H9 (cell line): ENCODE results near the gene SORCS2. TPM values are rescaled to one million over a fixed set of nuclear protein-coding genes. Genes with fewer than 3 reads are reported as not detected.

ENCODE experiments used
- DNase-seq: peaks from one replicate; pipeline ENCODE4 v3.0.0-alpha.2; 2017
- H2AFZ ChIP-seq: one replicate; pipeline ENCODE4 v1.6.1; 2013; ENCODE audit warnings: mild to moderate bottlenecking, low read length, control low read depth, moderate library complexity
- H2AK5ac ChIP-seq: 2 replicates; pipeline ENCODE4 v1.6.1; 2013; ENCODE audit warnings: low read length, control low read depth, mixed read lengths; ENCODE audit not compliant: insufficient read length
- H2BK120ac ChIP-seq: one replicate; pipeline ENCODE4 v1.6.1; 2013; ENCODE audit warnings: low read depth, mild to moderate bottlenecking, low read length, control low read depth, inconsistent platforms; ENCODE audit not compliant: poor library complexity, severe bottlenecking
- H2BK12ac ChIP-seq: 2 replicates; pipeline ENCODE4 v1.6.1; 2013; ENCODE audit warnings: low read length, control low read depth, mixed read lengths, low read depth; ENCODE audit not compliant: insufficient read length
- H2BK15ac ChIP-seq: 2 replicates; pipeline ENCODE4 v1.6.1; 2013; ENCODE audit warnings: low read depth, low read length, control low read depth
- H2BK20ac ChIP-seq: one replicate; pipeline ENCODE4 v1.6.1; 2013; ENCODE audit warnings: low read depth, mild to moderate bottlenecking, low read length, control low read depth, inconsistent platforms; ENCODE audit not compliant: poor library complexity, severe bottlenecking
- H2BK5ac ChIP-seq: 2 replicates; pipeline ENCODE4 v1.6.1; 2013; ENCODE audit warnings: low read length, control low read depth, mixed read lengths; ENCODE audit not compliant: insufficient read length
- H3K14ac ChIP-seq: 2 replicates; pipeline ENCODE4 v1.6.1; 2013; ENCODE audit warnings: low read length, control low read depth; ENCODE audit not compliant: insufficient read depth
- H3K18ac ChIP-seq: 2 replicates; pipeline ENCODE4 v1.6.1; 2013; ENCODE audit warnings: low read depth, mild to moderate bottlenecking, mixed read lengths, low read length, control low read depth; ENCODE audit not compliant: insufficient read length
- H3K23ac ChIP-seq: 2 replicates; pipeline ENCODE4 v1.6.1; 2013; ENCODE audit warnings: low read length, control low read depth, mixed read lengths, low read depth; ENCODE audit not compliant: insufficient read length
- H3K23me2 ChIP-seq: 2 replicates; pipeline ENCODE4 v1.6.1; 2013; ENCODE audit warnings: low read depth, mild to moderate bottlenecking, mixed read lengths, low read length, control low read depth; ENCODE audit not compliant: insufficient read length, poor library complexity, severe bottlenecking
- H3K27ac ChIP-seq: 2 replicates; pipeline ENCODE4 v1.5.1; 2013; ENCODE audit warnings: low read length, control low read depth, mixed read lengths, low read depth; ENCODE audit not compliant: insufficient read length
- H3K27me3 ChIP-seq: 2 replicates; pipeline ENCODE4 v1.6.1; 2013; ENCODE audit warnings: low read length, control low read depth, inconsistent platforms; ENCODE audit not compliant: insufficient read depth
- H3K4ac ChIP-seq: 2 replicates; pipeline ENCODE4 v1.6.1; 2013; ENCODE audit warnings: low read depth, mild to moderate bottlenecking, control low read depth, inconsistent platforms, low read length, moderate library complexity
- H3K4me1 ChIP-seq: 2 replicates; pipeline ENCODE4 v1.6.1; 2013; ENCODE audit warnings: low read length, control low read depth, inconsistent platforms; ENCODE audit not compliant: insufficient read depth
- H3K4me2 ChIP-seq: 2 replicates; pipeline ENCODE4 v1.6.1; 2013; ENCODE audit warnings: low read length, control low read depth, mixed read lengths; ENCODE audit not compliant: insufficient read length, insufficient read depth
- H3K56ac ChIP-seq: 2 replicates; pipeline ENCODE4 v1.6.1; 2013; ENCODE audit warnings: low read depth, mild to moderate bottlenecking, mixed read lengths, low read length, control low read depth; ENCODE audit not compliant: insufficient read length
- H3K79me1 ChIP-seq: 2 replicates; pipeline ENCODE4 v1.6.1; 2013; ENCODE audit warnings: low read depth, mild to moderate bottlenecking, moderate library complexity, low read length, control low read depth, inconsistent platforms; ENCODE audit not compliant: insufficient read depth, poor library complexity, severe bottlenecking
- H3K79me2 ChIP-seq: 2 replicates; pipeline ENCODE4 v1.6.1; 2013; ENCODE audit warnings: low read length, control low read depth, inconsistent platforms; ENCODE audit not compliant: insufficient read depth
- H3K9ac ChIP-seq: 2 replicates; pipeline ENCODE4 v1.6.1; 2013; ENCODE audit warnings: low read length, control low read depth, mixed read lengths; ENCODE audit not compliant: insufficient read length; ENCODE audit errors: extremely low read depth
- H3K9me3 ChIP-seq: one replicate; pipeline ENCODE4 v1.6.1; 2013; ENCODE audit warnings: low read depth, low read length, inconsistent platforms; ENCODE audit not compliant: control insufficient read depth
- H3T11ph ChIP-seq: one replicate; pipeline ENCODE4 v1.6.1; 2013; ENCODE audit warnings: mild to moderate bottlenecking, low read length, control low read depth, inconsistent platforms
- H4K20me1 ChIP-seq: one replicate; pipeline ENCODE4 v1.6.1; 2013; ENCODE audit not compliant: control insufficient read depth, insufficient read length, insufficient read depth
- H4K5ac ChIP-seq: 2 replicates; pipeline ENCODE4 v1.6.1; 2013; ENCODE audit warnings: low read depth, mild to moderate bottlenecking, mixed read lengths, low read length, control low read depth; ENCODE audit not compliant: insufficient read length
- H4K8ac ChIP-seq: replicated peaks from 2 replicates; pipeline ENCODE4 v1.6.1; 2013; ENCODE audit warnings: low read length, control low read depth, mixed read lengths, low read depth; ENCODE audit not compliant: insufficient read length
- H4K91ac ChIP-seq: 2 replicates; pipeline ENCODE4 v1.6.1; 2013; ENCODE audit warnings: low read depth, mild to moderate bottlenecking, moderate library complexity, mixed read lengths, low read length, control low read depth; ENCODE audit not compliant: insufficient read length
- H3K27ac Mint-ChIP-seq, 3 experiments: 2 replicates in 2 of 3; 3 replicates in 1 of 3; pipeline ENCODE4 v1.8.0; 2020 to 2021; ENCODE audit warnings: mixed read lengths in 3 of 3, mild to moderate bottlenecking in 1 of 3, moderate library complexity in 1 of 3
- H3K27me3 Mint-ChIP-seq: 2 replicates; pipeline ENCODE4 v1.8.0; 2021; ENCODE audit warnings: low read depth, mild to moderate bottlenecking, moderate library complexity, mixed read lengths
- H3K36me3 Mint-ChIP-seq, 3 experiments: 2 replicates in 2 of 3; 3 replicates in 1 of 3; pipeline ENCODE4 v1.8.0; 2020 to 2021; ENCODE audit warnings: low read depth in 3 of 3, mixed read lengths in 3 of 3; ENCODE audit not compliant: insufficient read depth in 1 of 3
- H3K4me1 Mint-ChIP-seq, 2 experiments: 2 replicates each; pipeline ENCODE4 v1.8.0; 2020; ENCODE audit warnings: mixed read lengths in 2 of 2
- H3K4me3 Mint-ChIP-seq, 2 experiments: 2 replicates in 1 of 2; 3 replicates in 1 of 2; pipeline ENCODE4 v1.8.0; 2020 to 2021; ENCODE audit warnings: mild to moderate bottlenecking in 2 of 2, mixed read lengths in 2 of 2, moderate library complexity in 1 of 2
- H3K9me3 Mint-ChIP-seq, 2 experiments: 2 replicates in 1 of 2; 3 replicates in 1 of 2; pipeline ENCODE4 v1.8.0; 2020; ENCODE audit warnings: mild to moderate bottlenecking in 2 of 2, mixed read lengths in 2 of 2, moderate library complexity in 1 of 2
- WGBS: extraction: QIAGEN DNeasy Blood & Tissue Kit; methylation state at CpG from one replicate; pipeline ENCODE4 v1.1.7; 2013; ENCODE audit warnings: missing lambda C conversion rate, low lambda C conversion rate, mixed read lengths; ENCODE audit not compliant: insufficient read length; ENCODE audit errors: extremely low coverage; 5-methylcytosine and 5-hydroxymethylcytosine counted together
- total RNA-seq: library from RNA; stranded (reverse); gene quantifications from 2 replicates; pipeline ENCODE4 v1.2.1, GENCODE V29; 2021
- TF ChIP-seq, protein P1 (sequence below): fragments of 200-600 bp; sonication (generic); conservative IDR thresholded peaks from 3 replicates; pipeline ENCODE4 v1.8.0; 2021; ENCODE audit warnings: antibody characterized with exemption, mild to moderate bottlenecking

SORCS2 gene
- total RNA-seq, 1 experiment from 2014 or later, result 0.57 TPM

DNA sequence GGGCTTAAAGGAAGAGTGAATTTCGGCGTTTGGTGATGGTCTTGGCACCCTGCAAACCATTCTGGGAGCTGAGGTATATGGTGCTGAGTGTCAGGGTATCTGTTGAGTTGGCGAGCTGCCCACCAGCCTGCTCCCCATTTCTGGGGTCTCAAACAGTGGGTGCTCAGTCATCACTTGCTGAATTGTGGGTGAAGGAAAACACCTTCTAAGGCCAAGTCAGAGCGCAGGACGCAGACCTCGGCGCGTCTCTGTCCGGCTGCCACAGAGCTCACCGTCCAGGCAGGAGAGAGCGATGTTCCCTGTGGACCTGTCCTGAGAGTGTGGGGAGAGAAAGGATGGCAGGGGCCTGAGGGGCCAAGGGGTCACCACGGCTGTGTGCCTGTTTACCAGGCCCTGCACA, 111.2 kb downstream of the SORCS2 start:
- H2BK5ac ChIP-seq, result no peak overlapping the region
- no peak overlapping the region for H2BK12ac ChIP-seq
- no peaks in the 10 kb centered on the region for H3K4me1 ChIP-seq
- no peak overlapping the region for H3K4me2 ChIP-seq
- no peak overlapping the region for H3K56ac ChIP-seq
- H3K4ac ChIP-seq, result no peak overlapping the region
- H4K5ac ChIP-seq, result no peak overlapping the region
- no peak overlapping the region for H2BK20ac ChIP-seq
- TF ChIP-seq, protein P1, sequence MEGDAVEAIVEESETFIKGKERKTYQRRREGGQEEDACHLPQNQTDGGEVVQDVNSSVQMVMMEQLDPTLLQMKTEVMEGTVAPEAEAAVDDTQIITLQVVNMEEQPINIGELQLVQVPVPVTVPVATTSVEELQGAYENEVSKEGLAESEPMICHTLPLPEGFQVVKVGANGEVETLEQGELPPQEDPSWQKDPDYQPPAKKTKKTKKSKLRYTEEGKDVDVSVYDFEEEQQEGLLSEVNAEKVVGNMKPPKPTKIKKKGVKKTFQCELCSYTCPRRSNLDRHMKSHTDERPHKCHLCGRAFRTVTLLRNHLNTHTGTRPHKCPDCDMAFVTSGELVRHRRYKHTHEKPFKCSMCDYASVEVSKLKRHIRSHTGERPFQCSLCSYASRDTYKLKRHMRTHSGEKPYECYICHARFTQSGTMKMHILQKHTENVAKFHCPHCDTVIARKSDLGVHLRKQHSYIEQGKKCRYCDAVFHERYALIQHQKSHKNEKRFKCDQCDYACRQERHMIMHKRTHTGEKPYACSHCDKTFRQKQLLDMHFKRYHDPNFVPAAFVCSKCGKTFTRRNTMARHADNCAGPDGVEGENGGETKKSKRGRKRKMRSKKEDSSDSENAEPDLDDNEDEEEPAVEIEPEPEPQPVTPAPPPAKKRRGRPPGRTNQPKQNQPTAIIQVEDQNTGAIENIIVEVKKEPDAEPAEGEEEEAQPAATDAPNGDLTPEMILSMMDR, result no peak
- peaks cover 6 to 22% of the 10 kb centered on the region in 2 experiments; a peak in 3 of 4 replicates for H3K4me1 Mint-ChIP-seq
- no peak overlapping the region for H3K4me3 Mint-ChIP-seq
- no peaks in the 10 kb centered on the region for H3K36me3 Mint-ChIP-seq
- H3K9me3 Mint-ChIP-seq, result no peaks in the 10 kb centered on the region
- no peak overlapping the region for H4K8ac ChIP-seq
- H4K20me1 ChIP-seq, result no peaks in the 10 kb centered on the region
- H2BK120ac ChIP-seq, result no peak overlapping the region
- H3K27ac ChIP-seq, result no peak overlapping the region
- H3K27me3 ChIP-seq, result no peaks in the 10 kb centered on the region
- no peak overlapping the region for H2BK15ac ChIP-seq
- H3K18ac ChIP-seq, result no peak overlapping the region
- H3K14ac ChIP-seq, result no peak overlapping the region; the same call in 1 of the 2 replicates
- no peak overlapping the region for H3K23ac ChIP-seq
- no CpG with 5 or more reads among the region's 12 CpGs for WGBS
- no peaks in the 10 kb centered on the region for H3K79me2 ChIP-seq
- no peak for DNase-seq
- no peak overlapping the region for H2AFZ ChIP-seq
- peaks cover 5% of the 10 kb centered on the region for H3K27me3 Mint-ChIP-seq
- no peak overlapping the region for H3K9ac ChIP-seq
- no peaks in the 10 kb centered on the region for H3K9me3 ChIP-seq
- no peaks in the 10 kb centered on the region for H3K23me2 ChIP-seq
- H3K27ac Mint-ChIP-seq, result peak overlapping the region in 1 of 3 experiments; percentile 37; a peak in 2 of 7 replicates
- H4K91ac ChIP-seq, result no peak overlapping the region
- H3K79me1 ChIP-seq, result no peaks in the 10 kb centered on the region
- no peak overlapping the region for H2AK5ac ChIP-seq
- no peak overlapping the region for H3T11ph ChIP-seq
